ENCODE measurements around the gene DTX2.
"Not testable (repeated sequence)": the region's sequence is repeated elsewhere in the genome, so short reads cannot be mapped to it uniquely, and the experiment has no call there.

- not testable (repeated sequence) for TF ChIP-seq CTCF (conservative IDR thresholded peaks at IDR 0.05; ENCODE audit: low read length); EZH2phosphoT487 (IDR thresholded peaks at IDR 0.05; ENCODE audit: borderline replicate concordance)
Observed at GRCh38 chr7:76440404-76440803, 21.1 kb upstream of the DTX2 start.

Data from Loucy (cell line).